Astrocyte (in vitro differentiated cells and primary cell): ENCODE results near the gene NPLOC4. TPM values are rescaled to one million over a fixed set of nuclear protein-coding genes. Genes with fewer than 3 reads are reported as not detected.
A peak's percentile ranks its signal among the peaks of the same experiment; 100 is the strongest.

Source experiments
- DNase-seq: peaks from one replicate; pipeline ENCODE4 v3.0.0-alpha.2; 2010; ENCODE audit warnings: low read depth
- FAIRE-seq: peaks from 2 replicates; lab custom pipeline; 2011; peaks lifted over from hg19 to GRCh38; lab: Jason Lieb, UNC
- H2AFZ ChIP-seq: 2 replicates; pipeline ENCODE4 v1.6.0; 2012; ENCODE audit warnings: low read depth, low read length, inconsistent platforms
- H3K27ac ChIP-seq: 2 replicates; pipeline ENCODE4 v1.5.1; 2011; ENCODE audit warnings: low read depth, low read length, inconsistent platforms
- H3K27me3 ChIP-seq: 2 replicates; pipeline ENCODE4 v1.6.0; 2011; ENCODE audit warnings: low read length, inconsistent platforms; ENCODE audit not compliant: insufficient read depth
- H3K36me3 ChIP-seq: 2 replicates; pipeline ENCODE4 v1.5.1; 2011; ENCODE audit warnings: low read length, inconsistent platforms; ENCODE audit not compliant: insufficient read depth
- H3K4me1 ChIP-seq: 2 replicates; pipeline ENCODE4 v1.5.1; 2011; ENCODE audit warnings: low read length, inconsistent platforms; ENCODE audit not compliant: insufficient read depth
- H3K4me2 ChIP-seq: 2 replicates; pipeline ENCODE4 v1.6.0; 2012; ENCODE audit warnings: low read length, inconsistent platforms
- H3K4me3 ChIP-seq: 2 replicates; pipeline ENCODE4 v1.5.1; 2011; ENCODE audit warnings: low read depth, mild to moderate bottlenecking, low read length, inconsistent platforms; ENCODE audit not compliant: insufficient read depth
- H3K79me2 ChIP-seq: 2 replicates; pipeline ENCODE4 v1.6.0; 2012; ENCODE audit warnings: mild to moderate bottlenecking, low read length, inconsistent platforms; ENCODE audit not compliant: insufficient read depth
- H3K9ac ChIP-seq: 2 replicates; pipeline ENCODE4 v1.6.0; 2012; ENCODE audit warnings: mild to moderate bottlenecking, low read length, inconsistent platforms
- H3K9me3 ChIP-seq: 2 replicates; pipeline ENCODE4 v1.5.1; 2012; ENCODE audit warnings: low read depth, mild to moderate bottlenecking, low read length, inconsistent platforms; ENCODE audit not compliant: insufficient read depth
- H4K20me1 ChIP-seq: 2 replicates; pipeline ENCODE4 v1.6.0; 2012; ENCODE audit warnings: low read length, inconsistent platforms; ENCODE audit not compliant: insufficient read depth
- H3K27ac Mint-ChIP-seq: one replicate; pipeline ENCODE4 v1.8.0; 2021; ENCODE audit warnings: mild to moderate bottlenecking, mixed read lengths; ENCODE audit not compliant: unreplicated experiment
- H3K27me3 Mint-ChIP-seq: one replicate; pipeline ENCODE4 v1.8.0; 2021; ENCODE audit warnings: low read depth, mixed read lengths; ENCODE audit not compliant: unreplicated experiment
- H3K36me3 Mint-ChIP-seq: one replicate; pipeline ENCODE4 v1.8.0; 2021; ENCODE audit warnings: low read depth, mixed read lengths; ENCODE audit not compliant: unreplicated experiment
- H3K4me1 Mint-ChIP-seq: one replicate; pipeline ENCODE4 v1.8.0; 2021; ENCODE audit warnings: low read depth, mixed read lengths; ENCODE audit not compliant: unreplicated experiment
- H3K4me3 Mint-ChIP-seq: one replicate; pipeline ENCODE4 v1.8.0; 2021; ENCODE audit warnings: mild to moderate bottlenecking, moderate library complexity, mixed read lengths; ENCODE audit not compliant: unreplicated experiment
- H3K9me3 Mint-ChIP-seq: one replicate; pipeline ENCODE4 v1.8.0; 2021; ENCODE audit warnings: mild to moderate bottlenecking, mixed read lengths; ENCODE audit not compliant: unreplicated experiment
- CTCF ChIP-seq: IDR thresholded peaks from 2 replicates; pipeline ENCODE4 v1.5.1; 2011; ENCODE audit warnings: low read depth, mild to moderate bottlenecking, inconsistent platforms, low read length, moderate library complexity; ENCODE audit not compliant: insufficient read depth
- EZH2 ChIP-seq: IDR thresholded peaks from 2 replicates; pipeline ENCODE4 v1.6.1; 2012; ENCODE audit warnings: mild to moderate bottlenecking, low read length, inconsistent platforms; ENCODE audit not compliant: insufficient read depth
- total RNA-seq: library from RNA; stranded (reverse); gene quantifications from 2 replicates; pipeline ENCODE4 v1.2.1, GENCODE V29; 2021

Gene NPLOC4
- total RNA-seq, 1 donor from 2014 or later = 125 TPM

DNA sequence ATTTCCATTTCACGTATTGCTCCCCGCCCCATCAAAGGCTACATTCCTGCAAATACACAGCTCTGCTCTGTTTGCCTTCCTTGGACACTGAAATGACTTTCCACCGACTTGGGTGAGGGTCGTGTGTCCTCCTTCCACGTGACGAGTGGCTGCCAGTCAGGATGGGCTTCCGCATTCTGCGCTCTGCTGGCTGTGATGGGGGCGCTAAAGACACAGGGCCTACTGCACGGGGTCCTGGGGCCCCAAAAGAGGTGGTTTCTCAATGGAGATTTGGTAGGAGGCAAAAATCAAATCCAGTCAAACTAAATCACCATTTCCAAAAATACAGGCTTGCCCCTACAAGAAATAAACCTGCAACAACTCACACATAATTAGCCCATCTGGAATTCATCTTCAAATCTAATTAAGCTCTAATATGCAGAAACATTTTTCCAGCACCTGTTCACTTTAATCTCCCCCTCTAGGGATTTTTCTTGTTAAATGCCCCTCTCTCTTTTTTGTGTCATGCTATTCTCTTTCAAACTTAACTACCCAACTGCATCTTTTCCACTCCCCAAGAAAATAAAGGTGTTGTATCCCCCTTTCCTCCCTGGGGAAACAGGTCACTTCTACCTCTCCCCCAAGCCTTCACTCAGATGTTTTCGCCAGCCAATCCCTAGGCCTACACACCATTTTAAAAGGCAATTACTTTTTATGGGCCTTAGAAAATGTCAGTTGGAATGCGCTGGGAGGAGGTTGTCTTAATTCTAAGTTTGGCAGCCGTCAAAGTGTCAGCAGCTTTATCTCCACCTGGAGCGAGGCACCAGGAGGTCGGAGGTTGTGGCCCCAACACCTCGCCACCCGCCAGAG lies 62.9 kb downstream of the NPLOC4 start:
- H3K36me3 Mint-ChIP-seq = peaks cover 45% of the 10 kb centered on the region
- Histone ChIP-seq H3K4me2 (no peak overlapping the region), H3K27me3 (no peaks in the 10 kb centered on the region), H3K9me3 (no peaks in the 10 kb centered on the region), H3K27ac (no peak overlapping the region), H3K36me3 (peaks cover 22% of the 10 kb centered on the region), H3K4me3 (no peak overlapping the region), H3K79me2 (peaks cover 42% of the 10 kb centered on the region), H3K9ac (no peak overlapping the region), H4K20me1 (no peaks in the 10 kb centered on the region), H3K4me1 (peaks cover 34% of the 10 kb centered on the region), H2AFZ (no peak overlapping the region)
- H3K27me3 Mint-ChIP-seq = no peaks in the 10 kb centered on the region
- H3K27ac Mint-ChIP-seq = peak overlapping the region; percentile 58
- DNase-seq = no peak
- TF ChIP-seq EZH2 (no peak), CTCF (no peak)
- H3K9me3 Mint-ChIP-seq = peaks cover 2% of the 10 kb centered on the region
- H3K4me3 Mint-ChIP-seq = peak overlapping the region; percentile 57
- no peak for FAIRE-seq
- peaks cover 35% of the 10 kb centered on the region for H3K4me1 Mint-ChIP-seq

GRCh38 chr17:81572563-81573168 lies 64.2 kb downstream of the NPLOC4 start:
- DNase-seq (peak; percentile 52), FAIRE-seq (no peak)
- Mint-ChIP-seq H3K36me3 (peaks cover 42% of the 10 kb centered on the region), H3K4me3 (no peak overlapping the region), H3K9me3 (no peaks in the 10 kb centered on the region), H3K4me1 (peaks cover 37% of the 10 kb centered on the region), H3K27me3 (no peaks in the 10 kb centered on the region), H3K27ac (peak overlapping the region; percentile 53)
- no peaks in the 10 kb centered on the region for H3K9me3 ChIP-seq
- H3K4me3 ChIP-seq = no peak overlapping the region
- H3K4me1 ChIP-seq = peaks cover 34% of the 10 kb centered on the region
- H3K36me3 ChIP-seq = peaks cover 30% of the 10 kb centered on the region
- no peak overlapping the region for H3K9ac ChIP-seq
- H3K79me2 ChIP-seq = peaks cover 31% of the 10 kb centered on the region
- H3K27ac ChIP-seq = no peak overlapping the region
- TF ChIP-seq CTCF (no peak), EZH2 (no peak)
- H2AFZ ChIP-seq = no peak overlapping the region
- H4K20me1 ChIP-seq = no peaks in the 10 kb centered on the region
- no peaks in the 10 kb centered on the region for H3K27me3 ChIP-seq
- H3K4me2 ChIP-seq = no peak overlapping the region

- no peak for TF ChIP-seq EZH2
- TF ChIP-seq CTCF = no peak
- peaks cover 32% of the 10 kb centered on the region for H3K4me1 ChIP-seq
- Mint-ChIP-seq H3K27me3 (no peaks in the 10 kb centered on the region), H3K9me3 (no peaks in the 10 kb centered on the region), H3K4me3 (no peak overlapping the region), H3K4me1 (peaks cover 37% of the 10 kb centered on the region), H3K36me3 (peaks cover 37% of the 10 kb centered on the region), H3K27ac (no peak overlapping the region)
- no peaks in the 10 kb centered on the region for H3K9me3 ChIP-seq
- H3K79me2 ChIP-seq = peaks cover 28% of the 10 kb centered on the region
- peaks cover 30% of the 10 kb centered on the region for H3K36me3 ChIP-seq
- H3K9ac ChIP-seq = no peak overlapping the region
- H3K4me3 ChIP-seq = no peak overlapping the region
- no peak overlapping the region for H2AFZ ChIP-seq
- FAIRE-seq (no peak), DNase-seq (no peak)
- H3K4me2 ChIP-seq = no peak overlapping the region
- no peak overlapping the region for H3K27ac ChIP-seq
- no peaks in the 10 kb centered on the region for H3K27me3 ChIP-seq
- H4K20me1 ChIP-seq = no peaks in the 10 kb centered on the region
Measured at GRCh38 chr17:81570964-81571363, 65.9 kb downstream of the NPLOC4 start.
